ENCODE measurements around the gene KLF2.
A peak's percentile ranks its signal among the peaks of the same experiment; 100 is the strongest.

The KLF2 gene

GRCh38 chr19:16373532-16373931 lies 48.9 kb downstream of the KLF2 start:
- TF ChIP-seq CTCF (IDR thresholded peaks at IDR 0.05; ENCODE audit: borderline replicate concordance, insufficient read depth, low read depth, low read length), result no peak
- no peak overlapping the region for H3K4me3 ChIP-seq (ENCODE audit: low read depth, low read length)

DNA sequence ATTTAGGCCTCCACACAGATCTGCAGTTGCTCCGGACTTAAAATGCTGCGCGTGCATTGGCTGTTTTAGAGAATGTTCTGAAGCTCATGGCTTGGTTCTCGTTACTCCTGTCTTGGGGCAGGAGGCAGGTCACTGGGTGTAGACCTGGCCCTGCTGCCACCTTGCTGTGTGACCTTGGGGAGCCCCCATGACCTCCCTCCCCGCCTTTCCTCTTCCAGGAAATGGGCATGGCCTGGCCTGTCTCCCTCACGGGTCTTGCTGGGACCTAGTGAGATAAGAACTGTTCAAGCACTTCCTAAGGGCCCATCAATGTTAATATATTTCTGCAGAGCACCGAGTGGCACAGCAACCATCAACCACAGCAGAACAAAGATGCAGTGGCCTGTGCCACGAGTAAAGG lies 49.4 kb downstream of the KLF2 start:
- H3K4me3 ChIP-seq (ENCODE audit: low read depth, low read length), result no peak overlapping the region

GRCh38 chr19:16374436-16374835 lies 49.8 kb downstream of the KLF2 start:
- TF ChIP-seq CTCF (IDR thresholded peaks at IDR 0.05; ENCODE audit: borderline replicate concordance, insufficient read depth, low read depth, low read length), result no peak
- H3K4me3 ChIP-seq (ENCODE audit: low read depth, low read length), result no peak overlapping the region

More for the DNA sequence above, 49.4 kb downstream of the KLF2 start:
- no peak for TF ChIP-seq CTCF (IDR thresholded peaks at IDR 0.05; ENCODE audit: borderline replicate concordance, insufficient read depth, low read depth, low read length)

DNA sequence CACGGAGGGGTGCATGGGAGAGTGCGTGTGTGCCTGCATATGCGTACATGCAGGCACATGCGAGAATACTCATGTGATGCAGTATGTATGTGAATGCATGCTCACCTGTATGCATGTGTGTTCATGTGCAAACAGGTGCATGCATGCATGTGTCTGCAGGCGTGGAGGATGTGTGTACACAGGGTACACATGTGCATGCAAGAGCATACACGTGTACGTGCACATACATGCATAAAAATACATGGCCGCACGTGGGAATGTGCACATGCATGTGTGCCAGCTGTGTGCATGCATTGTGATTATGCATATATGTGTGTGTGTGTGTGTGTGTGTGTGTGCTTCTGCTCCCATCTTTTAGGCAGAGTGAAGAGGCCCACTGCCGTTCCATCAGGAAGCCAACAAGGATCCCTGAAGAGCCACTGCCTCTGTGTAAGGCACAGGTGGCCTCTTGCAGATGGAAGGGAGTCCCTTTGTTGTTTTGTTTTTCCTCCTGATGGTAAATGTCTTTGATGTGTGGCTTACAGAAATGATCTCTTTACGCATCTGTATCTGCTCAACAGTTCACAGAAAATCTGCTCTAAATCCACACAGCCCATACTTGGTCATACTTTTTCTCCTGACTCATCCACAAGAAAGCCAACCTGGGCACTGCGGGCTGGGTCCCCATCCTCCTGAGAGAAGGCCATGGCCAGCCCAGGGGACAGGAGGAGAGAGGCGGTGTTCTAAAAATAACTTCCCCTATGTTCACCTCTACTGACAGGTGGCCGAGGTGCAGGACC lies 50.7 kb downstream of the KLF2 start:
- no peak for TF ChIP-seq CTCF (IDR thresholded peaks at IDR 0.05; ENCODE audit: borderline replicate concordance, insufficient read depth, low read depth, low read length)
- H3K4me3 ChIP-seq (ENCODE audit: low read depth, low read length), result no peak overlapping the region

GRCh38 chr19:16375936-16376185 lies 51.2 kb downstream of the KLF2 start:
- H3K4me3 ChIP-seq (ENCODE audit: low read depth, low read length), result no peak overlapping the region
- TF ChIP-seq CTCF (IDR thresholded peaks at IDR 0.05; ENCODE audit: borderline replicate concordance, insufficient read depth, low read depth, low read length), result no peak

DNA sequence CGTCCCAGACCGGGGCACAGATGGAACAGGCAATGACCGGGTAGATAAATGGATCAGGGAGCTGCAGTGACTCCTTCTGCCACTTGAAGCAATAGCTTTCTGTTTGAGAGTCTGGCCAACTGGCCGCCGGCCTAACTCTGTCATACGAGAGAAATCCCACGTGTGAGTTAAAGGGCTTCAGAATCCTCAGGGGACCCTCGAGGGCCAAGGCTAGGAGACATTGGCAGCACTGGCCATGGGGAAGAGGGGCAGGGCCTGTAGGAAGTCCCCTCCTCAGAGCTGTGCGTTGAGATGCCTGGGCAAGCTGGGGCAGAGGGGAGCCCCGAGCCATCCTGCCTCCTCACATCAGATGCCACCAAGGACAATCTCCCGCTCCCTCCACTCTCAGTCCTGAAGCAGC lies 51.6 kb downstream of the KLF2 start:
- TF ChIP-seq CTCF (IDR thresholded peaks at IDR 0.05; ENCODE audit: borderline replicate concordance, insufficient read depth, low read depth, low read length), result no peak

DNA sequence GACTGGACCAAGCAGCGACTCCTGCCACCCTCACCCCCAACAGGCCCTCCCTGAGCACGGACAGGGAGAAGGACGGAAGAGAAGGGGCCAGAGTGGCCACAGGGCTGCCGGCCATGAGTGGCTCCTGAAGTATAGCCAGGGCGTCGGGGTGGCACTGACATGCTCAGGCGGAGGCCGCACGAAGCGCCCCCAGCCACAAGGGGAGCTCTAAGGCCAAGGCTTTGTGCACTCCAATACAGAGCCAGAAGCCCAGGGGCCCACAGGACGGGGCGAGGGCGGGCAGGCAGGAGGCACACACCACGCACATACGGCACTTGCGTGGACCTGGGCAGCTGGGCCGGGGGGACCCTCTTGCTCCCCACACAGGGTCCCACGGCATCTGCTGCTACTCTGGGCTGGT lies 52.0 kb downstream of the KLF2 start:
- TF ChIP-seq CTCF (IDR thresholded peaks at IDR 0.05; ENCODE audit: borderline replicate concordance, insufficient read depth, low read depth, low read length), result peak; percentile 79
- H3K4me3 ChIP-seq (ENCODE audit: low read depth, low read length), result no peak overlapping the region

More for the DNA sequence above, 51.6 kb downstream of the KLF2 start:
- no peak overlapping the region for H3K4me3 ChIP-seq (ENCODE audit: low read depth, low read length)
